ENCODE measurements around the gene UFSP2.

- TF ChIP-seq PATZ1 (CRISPR knock-in tag; IDR thresholded peaks at IDR 0.05; ENCODE audit: borderline replicate concordance) (no peak), ZFP30 (CRISPR knock-in tag; IDR thresholded peaks at IDR 0.05) (no peak), ZNF8 (CRISPR knock-in tag; IDR thresholded peaks at IDR 0.05) (no peak), ZFP3 (CRISPR knock-in tag; IDR thresholded peaks at IDR 0.05) (no peak), ISL1 (CRISPR knock-in tag; IDR thresholded peaks at IDR 0.05) (no peak), ZC3H10 (CRISPR knock-in tag; IDR thresholded peaks at IDR 0.05) (no peak), SNAI2 (CRISPR knock-in tag; IDR thresholded peaks at IDR 0.05) (no peak), ARNTL (CRISPR knock-in tag; IDR thresholded peaks at IDR 0.05; ENCODE audit: borderline replicate concordance, low read depth) (no peak), PPARA (CRISPR knock-in tag; IDR thresholded peaks at IDR 0.05; ENCODE audit: borderline replicate concordance) (no peak), RARB (CRISPR knock-in tag; IDR thresholded peaks at IDR 0.05) (no peak), ZNF70 (CRISPR knock-in tag; IDR thresholded peaks at IDR 0.05) (no peak)
Measured at GRCh38 chr4:185381288-185382196, 44.2 kb downstream of the UFSP2 start.

All from SK-N-SH treated with all-trans-retinoic acid at 6 μM for 48 hours (cell line).